ENCODE measurements around the gene PPRC1. TPM values are rescaled to one million over a fixed set of nuclear protein-coding genes. Genes with fewer than 3 reads are reported as not detected.
A peak's percentile ranks its signal among the peaks of the same experiment; 100 is the strongest.
"Not testable (repeated sequence)": the region's sequence is repeated elsewhere in the genome, so short reads cannot be mapped to it uniquely, and the experiment has no call there.

The PPRC1 gene
- total RNA-seq, 1 donor from 2014 or later, result 14.6 TPM

- no peak for DNase-seq
These were observed 18.3 kb downstream of the PPRC1 start for GRCh38 chr10:102150970-102151773.

GRCh38 chr10:102151774-102152544 lies 19.1 kb downstream of the PPRC1 start, which contains the start of gene NOLC1:
TSS of gene NOLC1 (plus strand) at chr10:102152389. CDS start at chr10:102152411, 22 bp downstream.
- DNase-seq, result peak; percentile 99

GRCh38 chr10:102152545-102152890 lies 19.7 kb downstream of the PPRC1 start:
- DNase-seq, result no peak

GRCh38 chr10:102153093-102153620 lies 20.3 kb downstream of the PPRC1 start:
- DNase-seq, result no peak

- DNase-seq, result no peak
These were observed 21.8 kb downstream of the PPRC1 start for GRCh38 chr10:102154466-102155116.

- no peak for DNase-seq
These were observed 24.4 kb downstream of the PPRC1 start for GRCh38 chr10:102157224-102157623.

GRCh38 chr10:102159051-102159597 lies 26.3 kb downstream of the PPRC1 start:
- DNase-seq, result no peak

- DNase-seq, result no peak
These were observed 27.0 kb downstream of the PPRC1 start for GRCh38 chr10:102159831-102160230.

- no peak for DNase-seq
These were observed 30.6 kb downstream of the PPRC1 start for GRCh38 chr10:102163342-102163989.

- no peak for DNase-seq
These were observed 35.0 kb downstream of the PPRC1 start for GRCh38 chr10:102167861-102168260.

GRCh38 chr10:102170602-102171001 lies 37.8 kb downstream of the PPRC1 start:
- no peak for DNase-seq

- no peak for DNase-seq
These were observed 39.4 kb downstream of the PPRC1 start for GRCh38 chr10:102172288-102172687.

GRCh38 chr10:102175415-102175814 lies 42.6 kb downstream of the PPRC1 start:
- DNase-seq, result no peak

- DNase-seq, result no peak
These were observed 51.8 kb downstream of the PPRC1 start for GRCh38 chr10:102184606-102185005.

- no peak for DNase-seq
These were observed 52.4 kb downstream of the PPRC1 start for GRCh38 chr10:102185272-102185671.

GRCh38 chr10:102185811-102186527 lies 53.1 kb downstream of the PPRC1 start:
- peak; percentile 28 for DNase-seq

- no peak for DNase-seq
These were observed 55.6 kb downstream of the PPRC1 start for GRCh38 chr10:102188298-102188940.

GRCh38 chr10:102188941-102189898 lies 56.4 kb downstream of the PPRC1 start:
- DNase-seq, result not testable (repeated sequence)

GRCh38 chr10:102191956-102192355 lies 59.1 kb downstream of the PPRC1 start:
- no peak for DNase-seq

Measured in tongue (tissue), 2 donors.